ENCODE measurements around the gene RAB2B.

Gene RAB2B

GRCh38 chr14:21415329-21415728 is 61.4 kb downstream of the RAB2B start:
- DNase-seq (ENCODE audit: low read depth in 1 of 2, low spot score in 1 of 2): no peak
- H3K27ac ChIP-seq (replicated peaks): no peak overlapping the region
- H3K4me3 ChIP-seq (replicated peaks; ENCODE audit: insufficient read depth, low read length): no peak overlapping the region
- TF ChIP-seq, protein P1, sequence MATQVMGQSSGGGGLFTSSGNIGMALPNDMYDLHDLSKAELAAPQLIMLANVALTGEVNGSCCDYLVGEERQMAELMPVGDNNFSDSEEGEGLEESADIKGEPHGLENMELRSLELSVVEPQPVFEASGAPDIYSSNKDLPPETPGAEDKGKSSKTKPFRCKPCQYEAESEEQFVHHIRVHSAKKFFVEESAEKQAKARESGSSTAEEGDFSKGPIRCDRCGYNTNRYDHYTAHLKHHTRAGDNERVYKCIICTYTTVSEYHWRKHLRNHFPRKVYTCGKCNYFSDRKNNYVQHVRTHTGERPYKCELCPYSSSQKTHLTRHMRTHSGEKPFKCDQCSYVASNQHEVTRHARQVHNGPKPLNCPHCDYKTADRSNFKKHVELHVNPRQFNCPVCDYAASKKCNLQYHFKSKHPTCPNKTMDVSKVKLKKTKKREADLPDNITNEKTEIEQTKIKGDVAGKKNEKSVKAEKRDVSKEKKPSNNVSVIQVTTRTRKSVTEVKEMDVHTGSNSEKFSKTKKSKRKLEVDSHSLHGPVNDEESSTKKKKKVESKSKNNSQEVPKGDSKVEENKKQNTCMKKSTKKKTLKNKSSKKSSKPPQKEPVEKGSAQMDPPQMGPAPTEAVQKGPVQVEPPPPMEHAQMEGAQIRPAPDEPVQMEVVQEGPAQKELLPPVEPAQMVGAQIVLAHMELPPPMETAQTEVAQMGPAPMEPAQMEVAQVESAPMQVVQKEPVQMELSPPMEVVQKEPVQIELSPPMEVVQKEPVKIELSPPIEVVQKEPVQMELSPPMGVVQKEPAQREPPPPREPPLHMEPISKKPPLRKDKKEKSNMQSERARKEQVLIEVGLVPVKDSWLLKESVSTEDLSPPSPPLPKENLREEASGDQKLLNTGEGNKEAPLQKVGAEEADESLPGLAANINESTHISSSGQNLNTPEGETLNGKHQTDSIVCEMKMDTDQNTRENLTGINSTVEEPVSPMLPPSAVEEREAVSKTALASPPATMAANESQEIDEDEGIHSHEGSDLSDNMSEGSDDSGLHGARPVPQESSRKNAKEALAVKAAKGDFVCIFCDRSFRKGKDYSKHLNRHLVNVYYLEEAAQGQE (IDR thresholded peaks at IDR 0.05; ENCODE audit: insufficient replicate concordance, low read depth): no peak
- TF ChIP-seq GABPA (IDR thresholded peaks at IDR 0.05; ENCODE audit: low read depth) (no peak), POLR2AphosphoS5 (IDR thresholded peaks at IDR 0.05; ENCODE audit: low read depth) (no peak), CTCF (IDR thresholded peaks at IDR 0.05; ENCODE audit: insufficient read depth, low read length) (no peak), SPI1 (IDR thresholded peaks at IDR 0.05; ENCODE audit: borderline replicate concordance, low read depth) (no peak)
- no peaks in the 10 kb centered on the region for H3K27me3 ChIP-seq (ENCODE audit: insufficient read depth, poor library complexity, severe bottlenecking)

DNA sequence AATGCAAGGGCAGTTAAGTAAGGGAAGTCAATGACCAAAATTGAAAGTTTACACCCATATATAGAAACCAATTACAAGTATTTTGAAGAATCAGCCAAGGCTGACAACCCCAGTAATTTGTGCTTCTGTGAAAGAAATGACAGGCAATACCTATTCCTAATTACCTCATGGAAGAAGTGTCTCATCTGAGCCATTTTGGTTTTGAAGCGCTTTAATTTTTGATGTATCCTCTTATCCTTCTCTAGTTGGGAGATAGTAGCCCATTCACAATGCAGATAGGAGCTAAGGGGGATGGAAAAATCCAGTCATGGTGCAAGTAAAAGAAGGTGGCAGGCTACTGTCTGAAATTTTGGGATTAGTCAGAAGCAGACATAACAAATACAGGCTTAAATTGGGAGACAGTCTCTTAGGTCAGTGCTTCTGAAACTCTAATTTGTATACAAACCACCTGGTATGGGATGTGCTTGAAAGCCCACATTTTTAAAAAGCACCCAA is 62.6 kb downstream of the RAB2B start:
- DNase-seq (ENCODE audit: low read depth in 1 of 2, low spot score in 1 of 2): no peak
- Histone ChIP-seq H3K27ac (replicated peaks) (no peak overlapping the region), H3K27me3 (ENCODE audit: insufficient read depth, poor library complexity, severe bottlenecking) (no peaks in the 10 kb centered on the region), H3K4me3 (replicated peaks; ENCODE audit: insufficient read depth, low read length) (no peak overlapping the region)
- TF ChIP-seq SPI1 (IDR thresholded peaks at IDR 0.05; ENCODE audit: borderline replicate concordance, low read depth) (no peak), POLR2AphosphoS5 (IDR thresholded peaks at IDR 0.05; ENCODE audit: low read depth) (no peak), CTCF (IDR thresholded peaks at IDR 0.05; ENCODE audit: insufficient read depth, low read length) (no peak), GABPA (IDR thresholded peaks at IDR 0.05; ENCODE audit: low read depth) (no peak)
- TF ChIP-seq, protein P1 (IDR thresholded peaks at IDR 0.05; ENCODE audit: insufficient replicate concordance, low read depth): no peak

Measured in HL-60 (cell line).